NT2/D1 (cell line): ENCODE measurements around the gene TUFM.
"Not testable (repeated sequence)": the region's sequence is repeated elsewhere in the genome, so short reads cannot be mapped to it uniquely, and the experiment has no call there.

Source experiments
- DNase-seq: peaks from one replicate; pipeline ENCODE4 v3.0.0-alpha.2; 2011; ENCODE audit warnings: low read depth, low spot score
- H3K27me3 ChIP-seq: 2 replicates; pipeline ENCODE4 v1.6.0; 2011; ENCODE audit warnings: mild to moderate bottlenecking; ENCODE audit not compliant: insufficient read length, insufficient read depth
- H3K36me3 ChIP-seq: 2 replicates; pipeline ENCODE4 v1.6.1; 2011; ENCODE audit warnings: mild to moderate bottlenecking, low read length, mixed read lengths; ENCODE audit not compliant: insufficient read depth, insufficient read length
- H3K4me1 ChIP-seq: 2 replicates; pipeline ENCODE4 v1.5.1; 2011; ENCODE audit not compliant: insufficient read depth, insufficient read length
- H3K4me3 ChIP-seq: 2 replicates; pipeline ENCODE4 v1.5.1; 2011; ENCODE audit warnings: low read depth; ENCODE audit not compliant: insufficient read length
- H3K9ac ChIP-seq: 2 replicates; pipeline ENCODE4 v1.6.0; 2011; ENCODE audit warnings: low read depth; ENCODE audit not compliant: insufficient read length
- H3K9me3 ChIP-seq: 2 replicates; pipeline ENCODE4 v1.5.1; 2011; ENCODE audit warnings: mild to moderate bottlenecking, low read length; ENCODE audit not compliant: insufficient read depth
- SUZ12 ChIP-seq: IDR thresholded peaks from 2 replicates; pipeline ENCODE4 v1.6.1; 2011; ENCODE audit not compliant: insufficient read length, insufficient read depth; ENCODE audit errors: extremely low read depth
- YY1 ChIP-seq: IDR thresholded peaks from 2 replicates; pipeline ENCODE4 v1.6.1; 2011; ENCODE audit not compliant: insufficient read length, insufficient read depth
- ZNF274 ChIP-seq: IDR thresholded peaks from 2 replicates; pipeline ENCODE4 v1.6.1; 2011; ENCODE audit warnings: mild to moderate bottlenecking, low read depth, low read length

Gene TUFM

DNA sequence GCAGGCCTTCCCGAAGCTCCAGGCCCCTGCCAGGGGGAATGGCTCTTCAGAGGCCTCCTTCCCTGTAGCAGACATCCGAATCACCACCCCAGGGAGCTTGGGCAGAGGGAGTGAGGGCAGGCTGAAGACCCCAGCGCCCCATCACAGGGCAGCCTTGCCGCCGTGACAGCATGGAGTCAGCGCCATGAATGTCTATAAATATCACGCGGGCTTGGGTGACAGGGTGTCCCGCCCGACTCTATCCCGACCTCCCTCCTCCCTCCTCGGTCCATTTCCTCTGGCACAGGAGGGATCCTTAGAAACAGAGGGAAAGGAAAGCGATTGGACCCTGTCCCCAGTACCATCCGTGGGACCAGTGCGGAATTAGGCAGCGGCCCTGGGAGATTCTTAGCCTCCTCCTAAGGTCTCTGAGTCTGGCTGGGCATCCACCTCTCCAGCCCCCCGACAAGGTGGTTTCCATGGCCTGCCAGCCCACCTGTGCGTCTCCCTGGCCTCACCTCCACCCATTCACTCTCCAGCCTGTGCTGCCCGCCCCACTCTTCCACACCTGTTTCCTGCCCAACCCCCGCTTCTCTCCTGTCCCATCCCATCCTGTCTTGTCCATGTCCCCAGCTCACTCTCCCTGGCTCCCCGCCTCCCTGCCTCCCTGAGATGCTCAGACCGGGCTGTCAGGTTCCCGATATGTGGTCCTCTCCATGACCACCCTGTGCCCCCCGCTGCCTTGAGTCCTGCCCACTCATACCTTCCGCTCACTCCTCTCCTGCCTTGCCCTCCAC lies 37.3 kb upstream of the TUFM start:
- TF ChIP-seq ZNF274 (no peak), SUZ12 (no peak), YY1 (no peak)
- H3K9ac ChIP-seq, result peak overlapping the region; percentile 23

DNA sequence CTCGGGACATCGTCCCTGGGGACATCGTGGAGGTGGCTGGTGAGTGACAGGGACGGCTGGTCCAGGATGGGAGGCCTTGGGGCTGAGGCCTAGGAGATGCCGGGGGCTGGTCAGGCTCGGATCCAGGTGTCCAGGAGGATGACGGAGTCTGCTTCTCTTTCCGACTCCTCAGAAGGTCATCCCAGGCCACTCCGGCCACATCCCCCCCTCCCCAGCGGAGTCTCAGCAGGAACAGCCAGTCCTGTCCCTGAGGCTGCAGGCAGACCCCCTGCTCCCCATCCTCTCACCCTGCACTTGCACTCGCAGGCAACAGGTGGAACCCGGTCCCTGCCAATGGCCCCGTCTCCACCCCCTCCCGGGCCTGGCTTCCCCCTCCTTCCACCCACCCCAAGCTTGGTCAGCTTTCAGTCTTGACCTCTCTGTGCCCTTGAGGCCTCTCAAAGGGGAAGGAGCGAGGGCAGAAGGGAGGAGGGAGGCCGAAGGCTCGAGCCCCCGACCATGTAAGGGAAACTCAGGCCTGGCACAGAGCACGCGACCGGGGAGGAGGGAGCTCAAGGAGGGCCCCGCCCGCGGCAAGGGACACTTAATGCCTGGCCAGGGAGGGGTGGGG lies 36.5 kb upstream of the TUFM start:
- DNase-seq, result no peak
- Histone ChIP-seq H3K9ac (peak overlapping the region; percentile 23), H3K9me3 (no peaks in the 10 kb centered on the region), H3K4me3 (no peak overlapping the region), H3K27me3 (peaks cover 9% of the 10 kb centered on the region), H3K36me3 (peaks cover 6% of the 10 kb centered on the region), H3K4me1 (peaks cover 27% of the 10 kb centered on the region)
- TF ChIP-seq SUZ12 (no peak), ZNF274 (no peak), YY1 (no peak)

More for the DNA sequence above, 37.3 kb upstream of the TUFM start:
- H3K4me1 ChIP-seq, result peaks cover 24% of the 10 kb centered on the region
- H3K4me3 ChIP-seq, result no peak overlapping the region
- H3K9me3 ChIP-seq, result no peaks in the 10 kb centered on the region
- peaks cover 9% of the 10 kb centered on the region for H3K27me3 ChIP-seq
- H3K36me3 ChIP-seq, result peaks cover under 1% of the 10 kb centered on the region
- no peak for DNase-seq

DNA sequence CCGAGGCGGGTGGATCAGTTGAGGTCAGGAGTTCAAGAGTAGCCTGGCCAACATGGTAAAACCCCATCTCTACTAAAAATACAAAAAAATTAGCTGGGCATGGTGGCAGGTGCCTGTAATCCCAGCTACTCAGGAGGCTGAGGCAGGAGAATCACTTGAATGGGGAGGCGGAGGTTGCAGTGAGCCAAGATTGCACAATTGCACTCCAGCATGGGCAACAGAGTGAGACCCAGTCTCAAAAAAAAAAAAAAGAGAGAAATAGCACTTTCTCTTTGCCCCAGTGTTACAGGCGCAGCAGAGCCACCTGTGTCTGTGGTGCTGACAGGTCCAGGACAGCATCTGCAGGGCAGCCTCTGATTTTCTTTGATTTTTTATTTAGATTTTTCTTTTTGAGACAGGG lies 35.4 kb upstream of the TUFM start:
- not testable (repeated sequence) for H3K9ac ChIP-seq, DNase-seq, H3K36me3 ChIP-seq, H3K9me3 ChIP-seq, H3K27me3 ChIP-seq, H3K4me3 ChIP-seq
- peaks cover 34% of the 10 kb centered on the region for H3K4me1 ChIP-seq

DNA sequence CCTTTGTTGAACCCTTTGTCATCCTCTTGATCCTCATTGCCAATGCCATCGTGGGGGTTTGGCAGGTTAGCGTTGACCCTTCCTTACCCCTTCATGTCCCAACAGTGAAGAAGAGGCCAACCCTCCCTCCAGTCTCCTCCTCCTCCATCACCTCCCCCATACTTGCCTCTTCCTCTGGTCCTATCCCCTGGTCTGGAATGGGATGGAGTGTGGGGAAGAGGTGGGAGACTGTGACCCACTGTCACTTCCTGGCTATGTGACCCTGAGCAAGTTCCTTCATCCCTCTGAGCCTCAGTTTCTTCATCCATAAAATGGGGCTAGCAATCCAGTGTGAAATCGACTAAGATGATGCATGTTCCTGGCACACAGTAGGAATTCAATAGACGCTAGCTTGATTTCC lies 34.8 kb upstream of the TUFM start:
- H3K9ac ChIP-seq, result peak overlapping the region; percentile 76
- peaks cover 7% of the 10 kb centered on the region for H3K36me3 ChIP-seq
- TF ChIP-seq ZNF274 (no peak), YY1 (no peak), SUZ12 (no peak)
- H3K9me3 ChIP-seq, result no peaks in the 10 kb centered on the region
- H3K4me1 ChIP-seq, result peaks cover 40% of the 10 kb centered on the region
- H3K27me3 ChIP-seq, result peaks cover 9% of the 10 kb centered on the region
- peak overlapping the region; percentile 27 for H3K4me3 ChIP-seq
- DNase-seq, result no peak

DNA sequence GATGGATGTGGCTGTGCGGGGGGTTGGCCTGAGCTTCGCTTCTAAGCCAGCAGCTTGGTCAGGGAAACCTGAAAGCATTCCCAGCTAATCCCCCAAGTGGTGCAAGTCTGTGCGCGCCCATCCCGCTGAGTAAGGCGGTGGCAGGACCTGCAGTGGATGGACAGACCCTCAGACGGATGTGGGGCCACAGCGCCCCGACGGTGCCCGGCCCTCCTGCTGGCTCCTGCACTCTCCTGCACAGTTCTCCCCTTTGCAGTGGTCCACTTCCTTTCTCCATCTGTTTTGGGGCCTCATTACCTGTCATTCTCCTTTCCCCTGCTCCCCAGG lies 34.4 kb upstream of the TUFM start:
- peaks cover 43% of the 10 kb centered on the region for H3K4me1 ChIP-seq
- peak overlapping the region; percentile 76 for H3K9ac ChIP-seq
- no peak for TF ChIP-seq SUZ12
- no peak for TF ChIP-seq YY1
- no peak for TF ChIP-seq ZNF274
- no peaks in the 10 kb centered on the region for H3K9me3 ChIP-seq
- H3K36me3 ChIP-seq, result peaks cover 9% of the 10 kb centered on the region
- H3K4me3 ChIP-seq, result peak overlapping the region; percentile 27
- peaks cover 9% of the 10 kb centered on the region for H3K27me3 ChIP-seq
- no peak for DNase-seq

DNA sequence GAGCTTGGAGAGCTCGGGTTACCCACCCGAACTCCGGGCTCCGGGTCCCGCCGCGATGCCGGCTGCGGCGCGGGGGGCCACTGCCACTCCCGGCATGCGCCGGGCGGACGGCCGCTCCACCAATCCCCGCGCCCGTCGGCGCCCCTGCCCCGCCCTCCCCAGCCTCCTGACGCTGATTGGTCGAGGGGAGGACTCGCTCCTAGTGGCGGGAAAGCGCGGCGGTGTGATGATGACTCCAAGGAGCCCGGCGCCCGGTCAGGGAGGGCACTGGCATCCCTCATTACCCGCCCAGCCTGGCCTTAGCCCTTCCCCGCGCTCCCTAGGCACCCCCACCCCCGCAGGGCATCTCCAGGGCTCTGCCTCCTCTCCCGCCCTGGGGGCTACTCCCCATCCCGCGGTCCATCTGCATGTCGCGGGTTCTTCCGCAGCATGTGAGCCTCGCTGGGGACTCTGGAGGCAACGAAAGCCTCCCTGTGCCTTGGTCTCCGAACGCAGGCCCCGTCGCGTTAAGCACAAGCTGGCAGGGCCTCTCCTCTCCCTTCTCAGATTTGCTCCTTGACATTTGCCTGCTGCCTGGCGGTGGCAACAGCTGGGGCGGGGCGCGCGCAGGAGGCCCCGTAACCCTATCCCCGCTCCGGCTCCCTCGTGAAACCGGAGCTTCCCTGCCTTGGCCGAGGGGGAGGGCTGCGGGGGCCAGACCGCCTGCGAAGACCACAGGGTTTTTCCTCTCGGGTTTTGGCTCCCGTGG lies 33.9 kb upstream of the TUFM start:
- TF ChIP-seq YY1 (no peak), ZNF274 (no peak), SUZ12 (no peak)
- peak; percentile 85 for DNase-seq
- peak overlapping the region; percentile 92 for H3K4me3 ChIP-seq
- H3K36me3 ChIP-seq, result peaks cover 15% of the 10 kb centered on the region
- peaks cover 9% of the 10 kb centered on the region for H3K27me3 ChIP-seq
- peak overlapping the region; percentile 94 for H3K9ac ChIP-seq
- peaks cover 49% of the 10 kb centered on the region for H3K4me1 ChIP-seq
- H3K9me3 ChIP-seq, result no peaks in the 10 kb centered on the region

DNA sequence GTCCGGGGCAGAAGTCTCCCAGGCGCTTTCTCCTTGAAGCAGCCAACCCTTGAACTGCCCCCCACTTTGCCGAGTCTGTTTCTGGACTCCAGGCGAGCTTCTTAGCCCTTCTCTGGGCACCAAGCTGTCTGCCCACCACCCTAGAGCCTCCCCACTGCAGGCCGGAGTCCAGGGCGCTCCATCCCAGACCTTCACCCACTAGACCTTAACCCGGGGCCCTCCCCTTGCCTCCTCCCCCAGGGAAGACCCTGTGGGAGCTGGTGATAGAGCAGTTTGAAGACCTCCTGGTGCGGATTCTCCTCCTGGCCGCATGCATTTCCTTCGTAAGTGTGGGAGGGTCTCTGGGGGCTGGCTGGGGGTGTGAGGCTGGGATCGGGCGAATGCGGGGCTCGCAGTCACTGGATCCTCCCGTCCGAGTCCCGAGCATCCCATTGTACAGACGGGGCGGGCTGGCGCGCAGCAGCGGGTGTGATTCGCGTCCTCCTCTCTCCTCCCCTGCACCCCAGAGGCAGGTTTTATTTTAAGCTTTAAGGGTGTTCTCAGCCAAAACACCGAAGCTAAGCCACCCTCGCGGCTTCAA lies 33.2 kb upstream of the TUFM start:
- Histone ChIP-seq H3K4me3 (peak overlapping the region; percentile 92), H3K4me1 (peaks cover 52% of the 10 kb centered on the region), H3K27me3 (peaks cover 9% of the 10 kb centered on the region), H3K36me3 (peaks cover 19% of the 10 kb centered on the region), H3K9ac (peak overlapping the region; percentile 94), H3K9me3 (no peaks in the 10 kb centered on the region)
- TF ChIP-seq ZNF274, result no peak
- no peak for TF ChIP-seq YY1
- TF ChIP-seq SUZ12, result no peak
- no peak for DNase-seq
